Measurements from ENCODE around the gene SPHK1.

The SPHK1 gene

DNA sequence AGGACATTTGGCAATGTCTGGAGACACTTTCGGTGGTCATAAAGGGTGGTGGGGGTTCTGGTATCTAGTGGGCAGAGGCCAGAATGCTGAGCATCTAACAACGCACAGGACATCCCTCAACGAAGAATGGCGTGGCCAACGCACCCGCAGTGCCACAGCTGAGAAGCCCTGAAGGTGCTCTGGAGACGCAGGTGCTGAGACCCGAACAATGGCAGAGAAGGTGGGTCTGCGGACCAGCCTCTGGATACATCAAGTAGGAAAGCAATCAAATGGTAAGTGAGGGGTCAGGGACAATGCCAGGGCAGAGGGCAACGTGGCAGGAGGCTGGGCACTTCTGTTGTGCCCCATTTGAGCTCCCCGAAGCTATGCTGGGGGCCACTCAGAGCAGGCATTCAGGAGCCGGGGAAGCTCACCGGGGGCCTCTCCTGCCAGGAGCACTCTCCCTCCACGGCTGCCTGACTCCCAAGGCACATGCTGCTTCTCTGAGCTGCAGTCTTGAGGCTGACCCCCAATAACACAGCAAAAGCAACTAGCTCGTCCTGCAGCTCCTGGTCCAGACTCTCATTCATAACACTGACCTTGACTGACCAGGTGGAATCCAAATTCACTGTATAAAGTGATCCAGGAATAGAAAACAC lies 26.0 kb downstream of the SPHK1 start:
- H4K20me1 ChIP-seq (ENCODE audit: insufficient read depth, low read length), result peaks cover 24% of the 10 kb centered on the region

DNA sequence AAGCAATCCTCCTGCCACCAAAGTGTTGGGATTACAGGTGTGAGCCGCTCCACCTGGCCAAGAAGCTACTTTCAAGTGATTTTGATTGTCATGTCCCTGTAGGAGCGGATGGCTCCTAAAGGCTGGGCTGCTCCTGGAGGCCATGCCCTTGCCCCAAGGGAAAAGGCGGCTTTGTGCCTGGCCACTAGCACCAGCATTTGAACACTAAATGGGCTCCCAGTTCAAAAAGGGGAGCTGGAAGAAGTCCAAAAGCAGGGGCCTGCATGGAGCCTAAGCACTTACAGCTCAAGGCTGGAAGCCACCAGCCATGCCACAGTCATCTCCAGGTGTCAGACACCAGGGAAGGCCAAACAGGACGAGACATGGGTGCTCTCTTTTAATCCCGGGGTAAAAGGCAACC lies 26.8 kb downstream of the SPHK1 start:
- Histone ChIP-seq H3K4me1 (ENCODE audit: low read length) (peaks cover 10% of the 10 kb centered on the region), H3K9ac (ENCODE audit: low read length) (no peak overlapping the region), H3K9me3 (ENCODE audit: insufficient read depth, low read length) (no peaks in the 10 kb centered on the region), H3K79me2 (ENCODE audit: low read length) (peaks cover 26% of the 10 kb centered on the region), H3K4me2 (ENCODE audit: low read length) (no peak overlapping the region), H3K4me3 (ENCODE audit: low read length) (no peak overlapping the region), H4K20me1 (ENCODE audit: insufficient read depth, low read length) (peaks cover 21% of the 10 kb centered on the region), H3K27ac (ENCODE audit: low read length) (no peak overlapping the region), H2AFZ (ENCODE audit: low read depth, low read length) (no peak overlapping the region), H3K36me3 (replicated peaks; ENCODE audit: low read depth, low read length) (no peaks in the 10 kb centered on the region), H3K27me3 (ENCODE audit: low read depth, low read length) (no peaks in the 10 kb centered on the region)
- TF ChIP-seq, protein P1, sequence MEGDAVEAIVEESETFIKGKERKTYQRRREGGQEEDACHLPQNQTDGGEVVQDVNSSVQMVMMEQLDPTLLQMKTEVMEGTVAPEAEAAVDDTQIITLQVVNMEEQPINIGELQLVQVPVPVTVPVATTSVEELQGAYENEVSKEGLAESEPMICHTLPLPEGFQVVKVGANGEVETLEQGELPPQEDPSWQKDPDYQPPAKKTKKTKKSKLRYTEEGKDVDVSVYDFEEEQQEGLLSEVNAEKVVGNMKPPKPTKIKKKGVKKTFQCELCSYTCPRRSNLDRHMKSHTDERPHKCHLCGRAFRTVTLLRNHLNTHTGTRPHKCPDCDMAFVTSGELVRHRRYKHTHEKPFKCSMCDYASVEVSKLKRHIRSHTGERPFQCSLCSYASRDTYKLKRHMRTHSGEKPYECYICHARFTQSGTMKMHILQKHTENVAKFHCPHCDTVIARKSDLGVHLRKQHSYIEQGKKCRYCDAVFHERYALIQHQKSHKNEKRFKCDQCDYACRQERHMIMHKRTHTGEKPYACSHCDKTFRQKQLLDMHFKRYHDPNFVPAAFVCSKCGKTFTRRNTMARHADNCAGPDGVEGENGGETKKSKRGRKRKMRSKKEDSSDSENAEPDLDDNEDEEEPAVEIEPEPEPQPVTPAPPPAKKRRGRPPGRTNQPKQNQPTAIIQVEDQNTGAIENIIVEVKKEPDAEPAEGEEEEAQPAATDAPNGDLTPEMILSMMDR (IDR thresholded peaks at IDR 0.05; ENCODE audit: low read depth, low read length), result no peak
- TF ChIP-seq EZH2phosphoT487 (IDR thresholded peaks at IDR 0.05; ENCODE audit: low read depth), result no peak

More for the DNA sequence above, 26.0 kb downstream of the SPHK1 start:
- H2AFZ ChIP-seq (ENCODE audit: low read depth, low read length), result no peak overlapping the region
- no peak overlapping the region for H3K9ac ChIP-seq (ENCODE audit: low read length)
- no peak overlapping the region for H3K4me3 ChIP-seq (ENCODE audit: low read length)
- TF ChIP-seq, protein P1 (IDR thresholded peaks at IDR 0.05; ENCODE audit: low read depth, low read length), result no peak
- no peak for TF ChIP-seq EZH2phosphoT487 (IDR thresholded peaks at IDR 0.05; ENCODE audit: low read depth)
- no peaks in the 10 kb centered on the region for H3K27me3 ChIP-seq (ENCODE audit: low read depth, low read length)
- peaks cover 14% of the 10 kb centered on the region for H3K4me1 ChIP-seq (ENCODE audit: low read length)
- H3K36me3 ChIP-seq (replicated peaks; ENCODE audit: low read depth, low read length), result no peaks in the 10 kb centered on the region
- no peak overlapping the region for H3K4me2 ChIP-seq (ENCODE audit: low read length)
- no peaks in the 10 kb centered on the region for H3K9me3 ChIP-seq (ENCODE audit: insufficient read depth, low read length)
- peaks cover 24% of the 10 kb centered on the region for H3K79me2 ChIP-seq (ENCODE audit: low read length)
- no peak overlapping the region for H3K27ac ChIP-seq (ENCODE audit: low read length)

DNA sequence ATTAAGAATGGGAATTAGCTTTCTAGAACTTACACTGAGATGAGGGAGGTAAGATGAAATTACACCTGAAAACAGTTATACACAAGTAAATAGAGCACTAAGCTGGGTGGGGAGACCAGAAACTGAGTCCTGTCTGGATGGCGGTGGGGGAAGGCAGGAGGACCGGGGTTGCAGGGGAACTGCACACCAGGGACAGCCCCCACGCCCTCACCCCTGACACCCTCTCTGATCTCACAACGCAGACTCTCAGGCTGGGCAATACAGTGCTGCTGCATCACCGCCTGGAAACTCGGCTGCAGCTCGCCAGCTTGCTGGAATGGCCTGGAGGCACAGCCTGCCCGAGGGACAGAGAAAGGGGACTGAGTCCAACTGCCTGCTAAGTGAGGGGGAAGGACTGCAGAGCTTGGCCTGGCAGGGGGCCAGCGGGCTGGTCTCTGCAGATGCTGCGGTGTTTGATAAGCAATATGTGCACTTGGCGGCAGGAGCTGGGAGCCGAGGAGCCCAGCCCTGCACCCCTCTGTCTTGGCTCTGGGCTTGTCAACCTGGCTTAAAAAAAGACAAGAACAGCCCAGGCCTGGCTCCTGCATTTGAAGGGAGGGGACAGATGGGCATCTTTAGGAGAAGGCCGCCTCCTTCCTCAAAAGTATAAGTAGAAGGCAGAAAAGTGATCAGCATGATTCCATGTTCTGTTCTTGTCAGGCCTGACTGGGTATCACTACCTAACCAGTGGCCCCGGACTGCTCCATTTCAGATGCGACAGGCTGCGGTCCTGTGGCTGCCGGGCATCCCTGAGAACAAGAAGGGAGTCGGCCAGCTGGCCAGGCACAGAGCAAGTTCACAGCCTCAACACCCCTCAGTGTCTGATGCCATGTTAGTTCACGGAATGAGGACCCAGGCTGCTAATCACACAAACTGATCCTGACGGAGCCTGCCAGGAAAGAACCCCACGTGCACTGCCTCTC lies 30.2 kb downstream of the SPHK1 start:
- no peaks in the 10 kb centered on the region for H3K36me3 ChIP-seq (replicated peaks; ENCODE audit: low read depth, low read length)
- no peaks in the 10 kb centered on the region for H3K9me3 ChIP-seq (ENCODE audit: insufficient read depth, low read length)
- no peak overlapping the region for H3K9ac ChIP-seq (ENCODE audit: low read length)
- no peak overlapping the region for H3K4me3 ChIP-seq (ENCODE audit: low read length)
- H3K27me3 ChIP-seq (ENCODE audit: low read depth, low read length), result no peaks in the 10 kb centered on the region
- TF ChIP-seq EZH2phosphoT487 (IDR thresholded peaks at IDR 0.05; ENCODE audit: low read depth), result no peak
- TF ChIP-seq, protein P1 (IDR thresholded peaks at IDR 0.05; ENCODE audit: low read depth, low read length), result no peak
- H3K79me2 ChIP-seq (ENCODE audit: low read length), result peaks cover 39% of the 10 kb centered on the region
- H3K4me1 ChIP-seq (ENCODE audit: low read length), result no peaks in the 10 kb centered on the region
- peaks cover 23% of the 10 kb centered on the region for H4K20me1 ChIP-seq (ENCODE audit: insufficient read depth, low read length)
- H2AFZ ChIP-seq (ENCODE audit: low read depth, low read length), result no peak overlapping the region
- H3K4me2 ChIP-seq (ENCODE audit: low read length), result no peak overlapping the region
- no peak overlapping the region for H3K27ac ChIP-seq (ENCODE audit: low read length)

DNA sequence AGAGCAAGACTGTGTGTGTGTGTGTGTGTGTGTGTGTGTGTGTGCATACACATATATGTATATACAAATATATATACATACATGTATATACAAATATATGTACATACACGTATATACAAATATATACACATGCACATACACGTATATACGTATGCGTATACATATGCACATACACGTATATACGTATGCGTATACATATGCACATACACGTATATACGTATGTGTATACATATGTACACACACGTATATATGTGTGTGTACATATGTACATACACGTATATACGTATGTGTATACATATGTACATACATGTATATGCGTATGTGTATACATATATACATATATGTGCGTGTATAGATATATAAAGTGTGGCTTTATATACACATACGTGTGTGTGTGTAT lies 31.4 kb downstream of the SPHK1 start:
- H4K20me1 ChIP-seq (ENCODE audit: insufficient read depth, low read length), result peaks cover 35% of the 10 kb centered on the region
- H3K4me1 ChIP-seq (ENCODE audit: low read length), result no peaks in the 10 kb centered on the region
- H2AFZ ChIP-seq (ENCODE audit: low read depth, low read length), result no peak overlapping the region
- peaks cover 50% of the 10 kb centered on the region for H3K79me2 ChIP-seq (ENCODE audit: low read length)
- no peaks in the 10 kb centered on the region for H3K9me3 ChIP-seq (ENCODE audit: insufficient read depth, low read length)
- no peak overlapping the region for H3K27ac ChIP-seq (ENCODE audit: low read length)
- TF ChIP-seq, protein P1 (IDR thresholded peaks at IDR 0.05; ENCODE audit: low read depth, low read length), result no peak
- TF ChIP-seq EZH2phosphoT487 (IDR thresholded peaks at IDR 0.05; ENCODE audit: low read depth), result no peak
- H3K9ac ChIP-seq (ENCODE audit: low read length), result no peak overlapping the region
- no peaks in the 10 kb centered on the region for H3K36me3 ChIP-seq (replicated peaks; ENCODE audit: low read depth, low read length)
- H3K4me2 ChIP-seq (ENCODE audit: low read length), result no peak overlapping the region
- H3K27me3 ChIP-seq (ENCODE audit: low read depth, low read length), result no peaks in the 10 kb centered on the region
- no peak overlapping the region for H3K4me3 ChIP-seq (ENCODE audit: low read length)

All from OCI-LY3 (cell line).